Fibroblast of skin of left biceps (primary cell): ENCODE data around the gene LRRC3B.

Experiments
- DNase-seq, 2 experiments: peaks; one replicate each; pipeline ENCODE4 v3.0.0-alpha.2; 2013; ENCODE audit warnings: low read depth in 2 of 2

LRRC3B gene

DNA sequence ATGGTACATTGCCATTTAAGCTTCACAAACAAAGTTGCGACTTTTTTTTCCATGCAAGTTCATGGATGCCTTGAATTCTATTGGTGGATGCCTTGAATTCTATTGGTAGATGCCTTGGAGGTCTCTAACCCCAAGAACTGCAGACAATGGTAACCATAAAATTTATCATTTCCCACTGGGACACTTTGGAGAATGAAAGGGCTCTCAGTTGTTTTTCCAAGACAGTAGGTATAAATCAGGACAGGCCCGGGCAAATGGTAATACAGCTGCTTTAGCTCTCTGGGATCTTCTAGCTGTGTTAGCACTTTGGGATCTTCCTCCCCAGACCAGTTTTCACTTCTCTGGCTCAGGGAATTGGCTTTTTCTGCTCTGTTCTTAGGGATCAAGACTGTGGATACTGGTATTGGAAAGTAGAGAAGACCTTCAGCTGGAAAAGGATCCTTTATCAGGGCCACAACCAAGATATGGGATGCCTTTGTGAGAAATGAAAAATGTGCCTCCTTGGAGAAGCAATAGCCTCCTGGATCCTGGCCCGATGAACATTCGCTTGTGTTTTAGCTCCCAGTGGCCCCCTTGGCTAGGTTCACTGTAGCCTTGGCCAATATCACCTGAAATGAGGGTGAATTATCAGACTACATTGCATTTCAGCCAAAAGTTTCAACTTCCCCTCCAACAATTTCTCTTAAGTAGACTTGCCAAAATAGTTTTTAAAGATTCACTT lies 8.3 kb downstream of the LRRC3B start:
- DNase-seq = no peak

DNA sequence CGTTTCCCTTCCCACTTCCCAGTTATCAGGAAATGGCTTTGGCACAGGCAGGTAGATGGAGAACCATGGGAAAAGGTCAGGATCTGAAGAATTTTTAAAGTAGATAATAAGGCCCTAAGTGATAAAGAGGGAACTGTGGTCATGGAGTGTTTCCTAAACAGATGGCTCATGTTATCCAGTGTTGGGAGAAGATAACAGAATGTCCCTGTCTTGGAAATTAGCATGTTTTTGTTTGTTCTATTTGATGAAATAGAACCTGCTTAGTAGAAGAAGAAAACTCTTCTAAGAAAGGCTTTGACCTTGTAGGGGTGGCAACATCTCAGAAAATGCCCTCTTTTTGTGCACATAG lies 8.8 kb downstream of the LRRC3B start:
- DNase-seq = no peak

DNA sequence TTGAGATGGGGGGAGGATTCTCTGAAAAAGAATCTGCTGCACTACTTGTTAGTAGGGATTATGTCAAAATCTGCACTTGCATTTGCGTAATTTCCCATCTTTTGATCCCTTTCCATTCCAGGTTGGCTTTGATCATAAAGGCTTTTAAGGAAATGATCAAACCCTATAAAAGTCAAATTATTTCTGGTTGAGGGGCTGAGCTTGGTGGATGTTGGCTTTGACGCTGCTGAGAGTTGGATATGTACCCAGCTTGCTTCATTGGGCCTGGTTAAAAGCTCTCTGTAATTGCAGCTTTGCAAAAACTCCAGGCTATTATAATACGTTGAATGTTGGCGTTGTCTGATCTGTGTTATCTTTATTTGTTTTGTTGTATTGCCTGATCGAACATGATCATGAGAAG lies 12.0 kb downstream of the LRRC3B start:
- DNase-seq = no peak

DNA sequence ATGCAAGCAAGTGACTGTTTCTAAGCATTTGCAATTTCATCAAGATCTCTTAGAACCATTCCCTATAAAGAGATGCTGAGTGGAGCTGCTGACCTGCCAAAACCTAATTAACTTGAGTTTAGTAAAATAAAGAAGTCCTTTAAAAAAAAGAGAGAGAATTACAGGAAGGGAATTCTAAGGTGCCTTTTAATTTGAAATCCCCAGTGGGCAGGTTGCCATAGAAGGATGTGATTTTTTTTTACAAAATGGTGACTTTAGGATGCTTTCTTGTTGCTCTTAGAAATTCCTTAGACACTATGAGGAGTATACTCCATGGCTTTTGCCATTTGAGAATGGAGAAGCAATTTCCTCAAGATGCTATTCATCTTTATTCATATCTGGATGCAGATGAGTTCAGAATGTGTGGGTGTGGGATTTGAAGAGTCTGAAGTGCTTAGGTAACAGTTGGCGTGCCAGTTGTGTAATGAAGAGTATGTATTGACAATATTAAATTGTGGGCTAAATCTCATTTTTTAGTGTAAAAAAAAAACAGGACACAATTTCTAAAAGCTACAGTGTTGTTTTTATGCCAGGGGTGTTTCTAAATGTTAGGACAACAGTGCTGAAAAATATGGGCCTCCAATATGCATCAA lies 13.6 kb downstream of the LRRC3B start:
- DNase-seq = no peak

DNA sequence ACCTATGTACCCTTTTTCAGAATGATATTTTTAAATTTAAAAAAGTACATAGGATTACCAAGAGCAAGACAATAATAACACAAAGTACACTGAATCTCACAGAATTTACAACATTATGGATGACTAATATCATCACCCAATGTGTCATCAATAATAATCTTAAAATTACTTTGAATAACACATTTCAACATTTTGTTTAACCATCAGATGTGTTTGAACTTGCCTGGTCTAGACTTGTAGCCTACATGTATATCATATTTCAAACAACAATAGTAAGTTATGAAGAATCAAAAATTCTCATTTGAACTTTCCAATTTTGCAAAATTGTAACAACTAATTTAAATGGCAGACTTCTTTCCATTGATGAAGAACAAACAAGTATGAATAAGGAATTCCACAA lies 15.1 kb downstream of the LRRC3B start:
- DNase-seq = no peak

DNA sequence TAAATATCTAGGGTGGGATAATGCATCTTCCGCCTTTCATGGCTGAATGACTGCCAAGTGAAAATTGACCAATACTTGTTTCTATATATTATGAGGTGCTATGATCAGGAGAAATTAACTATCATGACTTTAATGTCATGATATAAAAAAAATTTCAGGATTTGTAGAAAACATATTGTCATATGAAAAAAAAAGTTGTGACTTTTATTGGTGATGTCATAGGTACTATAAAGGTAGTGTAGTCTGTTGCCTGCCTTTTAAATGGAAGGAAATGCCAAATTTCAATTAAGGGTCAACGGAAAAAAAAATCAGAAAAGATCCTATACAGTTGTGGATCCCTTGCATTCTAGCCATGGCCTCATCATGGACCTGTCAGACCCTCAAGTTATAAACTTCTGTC lies 15.5 kb downstream of the LRRC3B start:
- no peak for DNase-seq

DNA sequence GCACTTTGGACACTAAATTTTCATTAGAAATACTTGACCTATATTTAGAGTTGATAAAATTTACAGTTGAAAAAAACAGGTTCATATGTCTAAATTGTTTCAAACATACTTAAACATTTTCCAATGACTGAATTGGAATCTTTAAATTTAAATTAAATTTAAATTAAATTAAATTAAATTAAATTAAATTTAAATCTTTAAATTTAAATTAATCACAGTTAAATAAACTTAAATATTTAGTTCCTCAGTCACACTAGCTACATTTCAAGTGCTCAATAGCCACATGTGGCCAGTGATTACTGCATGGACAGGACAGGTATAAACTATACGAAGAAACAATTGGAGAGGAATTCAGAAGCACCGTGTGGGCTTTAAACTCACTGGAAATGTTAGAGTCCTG lies 16.8 kb downstream of the LRRC3B start:
- no peak for DNase-seq

DNA sequence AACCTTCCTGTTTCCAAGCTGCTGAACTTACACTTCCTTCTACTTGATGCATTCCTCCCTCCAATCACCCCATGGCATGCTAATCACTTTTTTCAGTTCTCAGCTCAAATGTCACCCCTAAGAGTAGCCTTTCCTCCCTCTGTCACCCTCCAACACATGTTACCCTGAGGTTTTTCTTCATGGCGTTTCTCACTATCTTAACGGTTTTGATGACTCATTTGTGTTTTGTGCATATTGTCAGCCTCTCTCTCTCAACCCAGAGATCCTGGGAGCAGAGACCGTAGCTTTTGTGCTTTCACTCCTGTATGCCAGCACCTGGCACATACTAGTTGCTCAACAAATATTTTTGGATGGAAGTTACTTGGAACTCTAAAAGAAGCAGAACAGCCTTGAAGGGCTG lies 24.5 kb downstream of the LRRC3B start:
- DNase-seq = no peak

DNA sequence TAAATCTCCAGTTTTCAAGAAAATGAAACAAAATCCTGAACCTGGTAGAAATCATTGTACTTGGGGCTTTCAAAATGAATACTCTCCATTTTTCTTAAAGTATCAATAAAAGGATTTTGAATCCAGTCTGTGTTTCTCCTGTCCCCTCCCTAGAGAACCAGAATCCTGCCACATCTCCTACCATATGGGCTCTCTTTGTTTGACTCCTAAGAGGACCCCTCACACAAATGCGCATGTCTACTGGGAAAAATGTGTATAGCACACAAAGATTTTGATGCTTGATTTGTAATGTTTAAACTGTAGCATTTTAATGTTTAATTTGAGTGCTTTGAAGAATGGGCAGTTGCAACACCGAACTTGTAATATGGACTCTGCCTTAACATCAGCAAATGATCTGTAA lies 25.9 kb downstream of the LRRC3B start:
- no peak for DNase-seq

DNA sequence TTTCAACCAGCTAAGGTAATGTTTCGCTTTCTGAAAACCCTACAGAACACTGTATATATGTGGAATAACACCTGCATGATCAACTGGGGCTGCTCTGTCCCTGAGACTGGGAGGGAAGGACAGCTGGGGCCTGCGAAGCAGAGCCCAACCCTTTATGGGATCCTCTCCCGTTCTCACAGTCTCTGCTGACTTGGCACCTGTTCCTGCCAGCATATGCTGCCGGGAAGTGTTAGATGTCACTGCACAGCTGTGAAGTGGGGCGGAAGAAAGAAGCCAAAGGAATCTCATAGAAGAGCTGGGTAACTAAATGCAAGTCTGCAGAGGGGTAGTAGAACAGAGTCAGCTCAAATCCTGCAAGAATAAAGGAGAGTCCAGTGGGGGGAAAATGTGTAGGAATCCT lies 29.6 kb downstream of the LRRC3B start:
- DNase-seq = no peak

DNA sequence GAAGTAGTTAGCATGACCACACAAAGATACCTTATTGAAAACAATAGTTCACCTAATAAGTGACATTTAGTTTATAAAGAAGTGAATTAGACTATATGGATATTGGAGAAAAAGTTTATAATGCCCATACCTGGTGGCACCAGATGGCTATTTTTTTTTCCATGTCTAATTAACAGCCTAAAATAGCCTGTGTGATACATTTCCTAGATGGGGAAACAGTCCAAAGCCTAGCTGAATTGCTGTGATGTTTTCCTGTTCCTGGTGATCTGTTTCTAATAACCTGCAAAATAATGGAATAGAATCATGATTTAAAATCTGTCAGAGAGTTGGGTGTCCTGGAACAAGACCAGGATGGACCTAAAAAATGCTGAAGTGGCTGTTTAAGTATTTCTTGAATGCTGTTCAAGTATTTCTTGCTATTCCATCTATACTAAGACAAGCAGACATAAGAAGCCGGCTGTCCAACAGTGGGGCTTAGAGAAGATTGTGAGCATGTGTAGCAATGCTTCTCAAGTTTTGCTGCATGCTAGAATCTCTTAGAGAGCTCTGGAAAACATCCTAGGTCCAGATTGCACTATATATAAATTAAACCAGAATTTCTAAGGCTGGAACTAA lies 31.3 kb downstream of the LRRC3B start:
- DNase-seq = peak; percentile 9 to 13

DNA sequence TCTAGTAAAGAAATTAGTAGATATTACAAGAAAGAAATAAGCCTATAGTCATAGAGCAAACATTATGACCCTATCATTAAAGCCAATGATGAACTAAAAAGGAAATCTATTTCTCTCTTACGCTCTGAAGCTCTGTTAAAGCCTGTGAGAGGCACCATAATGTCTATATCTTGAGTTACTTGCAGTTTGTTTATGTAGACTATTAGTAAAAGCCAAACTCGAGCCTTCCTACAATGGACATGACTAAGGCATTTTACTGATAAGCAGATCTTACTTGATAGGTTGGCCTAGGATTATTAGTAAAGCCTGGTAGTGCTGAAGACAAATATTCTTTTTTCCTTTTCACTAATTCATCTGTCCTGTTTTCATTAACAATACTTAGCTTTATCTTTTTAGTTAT lies 32.7 kb downstream of the LRRC3B start:
- no peak for DNase-seq

DNA sequence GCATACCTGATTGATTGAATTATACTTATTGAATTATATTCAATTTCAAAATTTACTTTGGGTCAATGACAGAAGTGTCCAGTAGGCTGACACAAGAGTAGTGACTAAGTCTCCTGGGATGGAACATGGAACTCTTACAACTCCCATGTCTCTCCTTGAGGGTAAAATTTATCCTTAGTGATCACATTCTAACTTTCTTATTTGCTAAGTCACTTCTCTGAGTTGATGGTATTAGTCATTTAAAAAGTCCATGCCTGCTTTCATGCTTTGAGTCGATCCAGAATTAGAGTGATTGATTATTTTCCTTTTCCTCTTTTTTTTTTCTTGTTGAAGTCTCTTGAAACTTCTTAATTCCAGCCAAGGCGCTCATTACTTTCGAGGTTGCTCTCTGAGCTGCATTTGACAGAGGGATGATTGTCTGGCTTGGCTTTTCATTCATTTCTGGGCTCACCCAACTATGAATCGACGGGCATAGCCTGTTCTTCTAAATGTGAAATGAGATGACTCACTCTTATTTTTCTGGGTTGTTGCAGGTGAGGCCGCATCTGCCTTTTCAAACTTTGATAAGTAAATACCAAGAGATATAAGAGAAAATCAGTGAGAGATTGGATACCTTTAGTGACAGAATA lies 34.9 kb downstream of the LRRC3B start:
- DNase-seq = no peak

DNA sequence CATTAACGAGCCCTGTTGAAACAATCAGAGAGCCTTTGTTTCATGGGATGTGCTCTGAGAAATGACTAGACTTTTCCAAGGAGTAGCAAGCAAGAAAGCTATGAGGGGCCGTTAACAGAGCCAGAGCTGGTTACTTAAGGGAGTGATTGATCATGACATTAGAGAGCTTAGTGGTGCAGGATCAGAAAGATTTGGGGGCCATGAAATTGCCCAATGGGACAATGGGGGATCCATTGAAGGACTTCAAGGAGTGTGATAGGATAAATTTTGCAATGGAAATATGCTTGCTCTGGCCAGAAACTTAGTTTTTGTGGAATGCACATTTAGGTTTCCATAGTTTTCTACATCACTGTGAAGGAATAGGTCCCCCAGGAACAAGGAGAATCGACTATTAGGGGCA lies 45.6 kb downstream of the LRRC3B start:
- no peak for DNase-seq

DNA sequence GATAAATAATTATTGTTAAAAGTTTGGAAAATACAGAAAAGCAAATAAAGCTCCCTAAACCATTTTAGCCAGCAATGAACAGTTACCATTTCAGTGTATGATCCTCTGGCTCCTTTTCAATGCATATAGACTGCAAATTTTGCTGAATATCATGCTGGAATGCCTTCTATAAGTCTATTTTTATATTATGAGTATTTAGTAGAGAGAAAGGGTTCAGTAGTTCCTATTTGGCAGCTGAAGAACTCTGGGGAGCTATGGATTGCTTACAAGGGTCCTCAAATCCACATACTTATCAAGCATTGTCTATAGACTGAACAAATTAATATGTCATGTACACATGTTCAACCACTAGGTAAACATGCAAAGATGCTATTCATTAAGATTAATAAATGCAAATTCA lies 46.1 kb downstream of the LRRC3B start:
- DNase-seq = no peak

DNA sequence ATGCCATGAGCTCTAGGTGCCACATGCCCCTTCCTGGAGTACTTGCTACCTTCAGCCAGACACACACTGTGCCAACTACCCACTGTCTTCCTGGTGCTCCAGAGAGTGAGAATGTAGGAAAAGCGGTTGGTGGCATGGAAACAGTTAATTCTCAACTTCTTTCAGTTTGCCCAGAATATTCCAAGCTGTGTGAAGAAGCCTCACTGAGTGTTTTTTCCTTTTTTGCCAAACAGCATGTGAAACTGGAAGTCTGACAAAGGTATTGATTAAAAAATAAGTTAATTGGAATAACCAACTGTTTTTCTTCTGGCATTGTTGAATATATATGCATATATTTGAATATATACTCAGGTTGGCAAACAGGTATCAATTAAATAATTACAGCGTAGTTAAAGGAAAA lies 52.8 kb downstream of the LRRC3B start:
- DNase-seq = no peak

DNA sequence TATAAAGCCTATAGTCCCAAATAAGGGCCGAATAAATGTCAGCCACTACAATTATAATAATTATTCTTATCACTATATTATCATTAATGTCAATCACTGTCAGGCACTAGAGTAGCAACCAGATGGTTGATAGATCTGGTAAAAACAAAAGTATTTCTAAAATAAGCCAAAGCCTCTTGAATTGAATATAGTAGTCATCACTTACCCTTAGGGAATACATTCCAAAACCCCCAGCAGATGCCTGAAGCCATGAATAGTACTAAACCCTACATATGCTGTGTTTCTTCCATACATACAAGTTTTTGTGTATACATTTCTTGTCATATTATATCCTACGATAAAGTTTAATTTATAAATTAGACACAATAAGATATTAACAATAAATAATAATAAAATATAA lies 59.1 kb downstream of the LRRC3B start:
- no peak for DNase-seq

DNA sequence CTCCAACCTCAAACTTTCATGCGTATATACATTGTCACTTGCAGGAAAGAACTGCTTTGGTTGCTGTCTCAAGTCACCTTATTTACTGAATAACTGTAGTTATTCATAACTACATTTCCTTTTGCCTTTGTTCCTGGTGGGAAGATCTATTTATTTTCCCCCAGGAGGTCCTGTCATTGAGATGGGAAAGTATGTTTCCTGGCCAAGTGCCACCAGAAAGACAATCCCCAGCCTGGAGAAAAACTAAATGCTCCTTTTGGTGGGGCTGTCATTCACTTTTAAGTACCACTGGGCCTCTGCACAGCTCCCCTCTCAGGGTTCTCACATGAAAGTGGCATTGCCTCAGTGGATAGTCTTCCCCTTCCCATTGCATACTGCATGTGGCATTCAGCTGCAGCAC lies 59.8 kb downstream of the LRRC3B start:
- no peak for DNase-seq

DNA sequence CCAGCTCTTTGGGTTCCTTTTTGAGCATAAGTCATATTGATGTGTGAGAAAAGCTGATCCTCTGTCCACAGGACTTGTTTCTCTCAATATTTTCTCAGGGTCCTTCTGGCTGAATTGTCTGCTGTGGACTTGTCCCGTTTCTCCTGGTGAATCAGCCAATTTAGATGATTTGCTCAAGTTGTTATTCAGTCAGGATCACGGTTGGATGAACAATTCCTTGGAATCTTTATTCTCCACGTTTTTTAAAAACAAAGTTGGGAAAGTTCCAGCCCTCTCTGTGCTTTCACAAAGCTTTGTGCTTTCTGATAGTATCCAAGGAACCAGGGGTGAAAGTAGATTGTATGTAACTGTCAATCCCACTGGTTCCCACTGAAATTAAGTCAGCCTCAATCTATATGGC lies 61.3 kb downstream of the LRRC3B start:
- DNase-seq = no peak

DNA sequence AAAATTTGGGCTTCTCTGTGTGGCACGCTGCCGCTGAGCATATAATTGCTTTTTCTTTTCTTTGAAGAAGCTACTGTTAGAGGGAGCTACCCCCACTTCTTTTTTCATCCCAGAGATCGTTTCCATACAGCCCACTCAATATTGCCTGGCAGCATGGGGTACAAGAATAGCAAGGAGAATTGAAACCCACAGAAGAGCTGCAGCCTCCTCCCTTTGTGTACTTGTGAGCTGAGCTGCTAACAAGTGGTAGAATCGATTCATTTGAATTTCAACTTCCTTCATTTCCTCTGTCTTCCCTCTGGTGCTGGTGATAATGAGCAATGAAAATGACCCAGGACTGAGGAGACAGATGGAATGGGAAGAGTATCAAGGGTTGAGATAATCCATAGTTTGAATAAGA lies 64.9 kb downstream of the LRRC3B start:
- DNase-seq = no peak

DNA sequence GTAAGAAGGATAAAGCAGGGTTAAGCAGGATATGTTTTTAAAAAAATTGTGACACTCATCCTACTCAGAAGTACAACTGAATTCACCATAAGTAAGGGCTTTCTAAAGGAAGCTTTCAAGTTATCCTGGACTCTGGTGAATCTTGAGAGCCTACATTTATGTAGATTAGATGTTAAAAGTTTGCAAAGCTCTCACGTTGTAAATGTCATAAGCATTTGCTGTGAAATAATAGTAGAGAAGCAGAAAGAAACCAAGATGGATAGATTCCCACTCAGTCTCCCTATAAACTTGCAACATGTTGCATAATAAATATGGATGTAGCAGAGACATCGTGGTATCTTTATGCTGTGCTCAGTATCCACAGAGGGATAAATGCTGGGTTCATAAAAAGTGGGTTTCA lies 77.0 kb downstream of the LRRC3B start:
- DNase-seq = no peak

DNA sequence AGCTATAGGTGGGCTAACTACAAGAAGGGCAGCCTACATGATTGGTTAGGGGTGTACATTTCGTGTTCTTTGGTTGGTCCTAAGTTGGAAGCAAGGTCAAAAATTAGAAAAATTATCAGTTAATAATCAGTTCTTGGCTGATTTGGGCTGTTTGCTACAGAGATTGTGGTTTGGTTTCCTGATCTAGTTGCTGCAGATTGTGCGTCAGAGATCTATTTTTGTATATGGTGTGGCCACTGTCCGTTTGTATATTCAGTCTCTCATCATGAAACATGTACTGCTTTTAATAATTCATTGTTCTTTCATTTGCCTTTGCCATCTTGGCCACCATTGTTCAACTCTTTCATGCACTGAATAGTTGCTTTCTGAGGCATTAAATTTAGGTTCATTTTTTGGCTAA lies 80.9 kb downstream of the LRRC3B start:
- no peak for DNase-seq

DNA sequence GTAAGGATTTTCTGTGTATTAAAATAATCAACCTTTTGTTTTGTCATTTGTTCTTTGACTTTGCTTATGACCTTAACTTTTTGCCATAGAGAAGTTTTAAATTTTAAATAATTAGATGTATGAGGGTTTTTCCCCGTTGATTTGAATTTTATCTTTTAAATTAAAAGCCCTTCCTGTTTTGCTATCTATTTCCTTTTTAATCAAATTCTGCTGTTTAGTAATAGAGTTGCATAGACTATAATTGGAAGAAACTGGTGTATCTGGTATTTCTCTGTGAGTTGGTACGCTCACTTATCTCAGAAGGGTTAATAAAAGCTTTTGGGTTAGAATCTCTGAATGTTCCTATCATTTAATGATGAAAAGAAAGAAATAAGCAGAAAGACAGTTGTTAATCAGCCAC lies 82.2 kb downstream of the LRRC3B start:
- no peak for DNase-seq
